ENCODE data around the gene TAX1BP3. TPM values are rescaled to one million over a fixed set of nuclear protein-coding genes. Genes with fewer than 3 reads are reported as not detected.
A peak's percentile ranks its signal among the peaks of the same experiment; 100 is the strongest.

The TAX1BP3 gene
- total RNA-seq, 1 donor from 2014 or later: 158 TPM

- DNase-seq (ENCODE audit: low spot score): no peak
Measured at GRCh38 chr17:3658784-3659449, 9.5 kb downstream of the TAX1BP3 start.

- DNase-seq (ENCODE audit: low spot score): no peak
Measured at GRCh38 chr17:3657874-3658783, 10.2 kb downstream of the TAX1BP3 start.

- no peak for DNase-seq (ENCODE audit: low spot score)
Measured at GRCh38 chr17:3657588-3657869, 10.8 kb downstream of the TAX1BP3 start.

GRCh38 chr17:3656755-3657587 lies 11.4 kb downstream of the TAX1BP3 start:
- DNase-seq (ENCODE audit: low spot score): no peak

GRCh38 chr17:3656353-3656752 lies 12.0 kb downstream of the TAX1BP3 start:
- DNase-seq (ENCODE audit: low spot score): no peak

GRCh38 chr17:3655766-3656165 lies 12.6 kb downstream of the TAX1BP3 start:
- DNase-seq (ENCODE audit: low spot score): no peak

- peak; percentile 64 for DNase-seq (ENCODE audit: low spot score)
Measured at GRCh38 chr17:3647769-3648555, 20.4 kb downstream of the TAX1BP3 start.

GRCh38 chr17:3647251-3647650 lies 21.1 kb downstream of the TAX1BP3 start:
- no peak for DNase-seq (ENCODE audit: low spot score)

GRCh38 chr17:3645310-3645709 lies 23.1 kb downstream of the TAX1BP3 start:
- no peak for DNase-seq (ENCODE audit: low spot score)

- no peak for DNase-seq (ENCODE audit: low spot score)
Measured at GRCh38 chr17:3643889-3644349, 24.5 kb downstream of the TAX1BP3 start.

GRCh38 chr17:3641717-3642486 lies 26.5 kb downstream of the TAX1BP3 start:
- no peak for DNase-seq (ENCODE audit: low spot score)

- no peak for DNase-seq (ENCODE audit: low spot score)
Measured at GRCh38 chr17:3641014-3641413, 27.4 kb downstream of the TAX1BP3 start.

- DNase-seq (ENCODE audit: low spot score): no peak
Measured at GRCh38 chr17:3639981-3640596, 28.3 kb downstream of the TAX1BP3 start.

- no peak for DNase-seq (ENCODE audit: low spot score)
Measured at GRCh38 chr17:3636908-3637373, 31.4 kb downstream of the TAX1BP3 start.

- DNase-seq (ENCODE audit: low spot score): peak; percentile 97
Measured at GRCh38 chr17:3636154-3636907, 32.0 kb downstream of the TAX1BP3 start, which contains the start of the genes CTNS and SHPK. TSS of gene CTNS (plus strand) at chr17:3636760. CDS start at chr17:3640207, 3,447 bp downstream. TSS of gene SHPK (minus strand) at chr17:3636250. CDS start at chr17:3636219, 31 bp downstream.

GRCh38 chr17:3635474-3636153 lies 32.8 kb downstream of the TAX1BP3 start:
- DNase-seq (ENCODE audit: low spot score): no peak

- DNase-seq (ENCODE audit: low spot score): no peak
Measured at GRCh38 chr17:3632287-3632686, 36.1 kb downstream of the TAX1BP3 start.

- DNase-seq (ENCODE audit: low spot score): no peak
Measured at GRCh38 chr17:3630781-3631180, 37.6 kb downstream of the TAX1BP3 start.
